GM12872 (cell line): ENCODE measurements around the gene KIF3A.

Experiments
- TF ChIP-seq, protein P1 (sequence below): IDR thresholded peaks from 3 replicates; pipeline ENCODE4 v1.5.1; 2011; ENCODE audit warnings: low read depth, mild to moderate bottlenecking, low read length, moderate library complexity; ENCODE audit not compliant: insufficient read depth

The KIF3A gene

GRCh38 chr5:132763181-132764036 is 26.1 kb upstream of the KIF3A start:
- TF ChIP-seq, protein P1, sequence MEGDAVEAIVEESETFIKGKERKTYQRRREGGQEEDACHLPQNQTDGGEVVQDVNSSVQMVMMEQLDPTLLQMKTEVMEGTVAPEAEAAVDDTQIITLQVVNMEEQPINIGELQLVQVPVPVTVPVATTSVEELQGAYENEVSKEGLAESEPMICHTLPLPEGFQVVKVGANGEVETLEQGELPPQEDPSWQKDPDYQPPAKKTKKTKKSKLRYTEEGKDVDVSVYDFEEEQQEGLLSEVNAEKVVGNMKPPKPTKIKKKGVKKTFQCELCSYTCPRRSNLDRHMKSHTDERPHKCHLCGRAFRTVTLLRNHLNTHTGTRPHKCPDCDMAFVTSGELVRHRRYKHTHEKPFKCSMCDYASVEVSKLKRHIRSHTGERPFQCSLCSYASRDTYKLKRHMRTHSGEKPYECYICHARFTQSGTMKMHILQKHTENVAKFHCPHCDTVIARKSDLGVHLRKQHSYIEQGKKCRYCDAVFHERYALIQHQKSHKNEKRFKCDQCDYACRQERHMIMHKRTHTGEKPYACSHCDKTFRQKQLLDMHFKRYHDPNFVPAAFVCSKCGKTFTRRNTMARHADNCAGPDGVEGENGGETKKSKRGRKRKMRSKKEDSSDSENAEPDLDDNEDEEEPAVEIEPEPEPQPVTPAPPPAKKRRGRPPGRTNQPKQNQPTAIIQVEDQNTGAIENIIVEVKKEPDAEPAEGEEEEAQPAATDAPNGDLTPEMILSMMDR, result no peak

DNA sequence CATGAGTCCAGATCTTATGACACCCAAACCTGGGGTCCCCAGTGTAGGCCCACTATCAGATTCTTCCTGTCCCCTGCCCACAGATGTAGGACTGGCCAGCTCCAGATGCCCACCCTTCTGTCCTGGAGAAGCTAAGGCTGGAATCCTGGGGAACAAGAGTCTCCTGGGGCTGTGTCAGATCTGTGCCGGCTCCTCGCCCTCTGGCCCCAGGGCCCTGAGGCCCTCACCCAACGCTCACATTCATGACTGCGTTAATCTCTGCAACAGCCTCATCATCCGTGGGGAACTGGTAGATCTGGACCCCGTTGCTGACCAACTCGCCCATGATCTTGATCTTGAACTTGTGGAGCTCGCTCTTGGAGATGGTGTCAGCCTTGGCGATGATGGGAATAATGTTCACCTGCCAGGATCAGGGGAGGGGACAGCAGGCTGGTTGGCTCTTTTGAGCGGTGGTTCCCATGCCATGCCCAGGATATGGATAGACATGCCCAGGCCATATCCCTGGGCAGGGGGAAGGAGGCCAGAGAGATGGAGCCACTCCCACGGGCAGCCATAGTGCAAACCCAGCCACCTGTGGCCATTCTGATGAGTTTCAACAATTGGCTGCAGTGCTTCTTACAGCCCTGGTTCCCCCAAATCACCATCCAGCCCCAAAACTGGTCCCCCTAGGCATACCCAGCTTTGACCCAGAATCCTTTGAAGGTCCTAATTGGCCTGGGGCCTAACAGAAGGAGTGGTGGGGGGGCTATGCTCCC is 25.1 kb upstream of the KIF3A start:
- TF ChIP-seq, protein P1, result no peak

GRCh38 chr5:132761321-132762240 is 24.2 kb upstream of the KIF3A start:
- TF ChIP-seq, protein P1, result no peak

DNA sequence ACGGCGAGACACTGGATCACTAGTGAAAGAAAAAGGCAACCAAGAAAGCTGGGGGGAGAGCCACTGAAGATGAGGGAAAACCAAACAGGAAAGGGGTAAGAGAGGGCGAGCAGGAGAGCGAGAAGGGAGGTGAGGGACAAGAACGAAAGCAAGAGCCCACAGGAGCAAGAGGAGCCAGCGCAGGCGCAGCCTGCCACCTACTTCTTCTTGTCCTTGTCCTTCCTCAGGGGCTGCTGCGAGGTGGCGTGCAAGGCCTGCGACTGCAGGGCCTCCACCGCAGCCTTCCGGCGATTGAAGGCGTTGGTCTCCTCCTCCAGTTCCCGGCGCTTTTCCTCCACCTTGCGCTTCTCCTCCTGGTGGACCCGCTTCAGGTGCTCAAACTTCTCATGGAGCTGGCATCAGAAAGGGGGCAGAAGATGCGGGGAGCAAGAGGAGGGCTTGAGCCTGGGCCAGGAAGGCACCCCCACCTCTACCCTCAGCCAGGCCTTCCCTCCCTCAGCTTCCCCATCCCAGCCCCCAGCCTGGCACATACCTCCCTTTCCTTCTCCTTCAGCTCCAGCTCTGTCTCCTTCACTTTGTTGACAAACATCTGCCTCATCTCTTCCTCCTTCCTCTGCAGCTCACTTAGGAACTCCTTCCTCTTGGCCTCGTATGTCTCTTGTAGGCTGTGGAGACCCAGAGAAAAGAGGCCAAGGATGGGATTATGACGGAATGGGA is 23.4 kb upstream of the KIF3A start:
- TF ChIP-seq, protein P1, result no peak

DNA sequence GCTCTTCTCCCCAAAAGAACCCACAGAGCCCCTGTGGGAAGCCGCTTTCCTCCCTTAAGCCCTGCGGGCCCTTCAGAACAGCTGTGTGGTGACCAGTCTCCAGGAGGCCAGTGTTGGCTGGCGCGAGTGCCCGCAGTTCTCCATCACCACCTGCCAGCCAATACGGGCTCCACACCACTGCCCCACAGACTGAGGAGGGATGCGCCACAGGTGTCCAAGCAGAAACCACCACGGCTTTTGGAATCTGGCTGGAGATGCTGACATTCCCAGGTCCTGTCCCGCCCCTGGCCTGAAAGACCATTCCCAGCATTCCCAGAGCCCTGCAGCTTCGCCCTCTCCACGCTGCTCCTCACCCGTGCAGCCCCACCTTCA is 22.7 kb upstream of the KIF3A start:
- TF ChIP-seq, protein P1, result no peak

GRCh38 chr5:132759114-132760048 is 22.0 kb upstream of the KIF3A start:
- TF ChIP-seq, protein P1, result no peak
